ENCODE measurements around the gene MEGF6. TPM values are rescaled to one million over a fixed set of nuclear protein-coding genes. Genes with fewer than 3 reads are reported as not detected.
"Not testable (repeated sequence)": the region's sequence is repeated elsewhere in the genome, so short reads cannot be mapped to it uniquely, and the experiment has no call there.

The MEGF6 gene
- total RNA-seq, 2 experiments from 2014 or later, result 2.6 to 4.5 TPM

DNA sequence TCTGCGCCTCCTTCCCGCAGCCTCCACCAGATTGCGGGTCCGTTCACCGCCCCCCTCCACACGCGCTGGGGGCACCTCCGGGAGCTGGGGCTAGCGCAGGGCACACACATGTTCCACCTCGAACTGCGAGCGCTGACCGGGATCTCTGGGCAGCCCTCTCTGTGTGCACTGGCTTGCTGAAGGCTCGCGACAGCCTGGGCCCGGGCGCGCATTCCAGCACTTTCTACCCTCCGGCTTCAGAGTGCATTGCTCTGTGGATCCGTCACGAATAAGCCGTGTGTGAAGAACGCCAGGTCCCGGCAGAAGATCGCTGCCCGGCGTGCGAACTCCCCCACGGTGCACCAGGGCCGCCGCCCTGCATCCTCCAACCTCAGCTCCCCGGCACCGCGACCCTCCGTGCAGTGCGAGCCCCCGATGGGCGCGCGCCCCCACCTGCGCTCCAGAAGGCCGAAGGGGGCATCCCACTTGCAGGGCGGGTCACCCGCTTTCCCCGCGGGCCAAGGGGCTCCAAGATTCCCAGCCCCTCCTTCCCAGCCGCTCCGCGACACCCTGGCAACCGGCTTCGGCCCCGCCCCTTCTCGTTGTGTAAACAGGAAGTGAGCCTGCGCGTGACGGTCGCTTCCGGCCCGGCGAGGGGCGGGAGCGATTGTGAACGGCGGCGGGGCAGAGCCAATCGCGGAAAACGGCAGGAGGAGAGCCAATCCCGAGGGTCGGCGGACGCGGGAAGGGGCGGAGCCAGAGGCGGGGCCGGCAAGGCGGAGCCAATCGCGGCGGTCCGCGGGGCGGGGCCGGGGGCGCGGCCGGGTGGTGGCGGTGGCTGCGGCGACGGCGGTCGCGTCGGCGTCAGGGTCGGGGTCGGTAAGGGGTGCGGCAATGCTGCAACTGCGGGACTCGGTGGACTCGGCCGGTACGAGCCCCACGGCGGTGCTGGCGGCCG is 13.2 kb upstream of the MEGF6 start, which contains the start of gene TPRG1L:
Gene TPRG1L (plus strand): TSS at position 816 of the 937 bp plus-strand sequence. CDS start 58 bp downstream, at position 874.
- H3K36me3 Mint-ChIP-seq (ENCODE audit: low read depth), result no peaks in the 10 kb centered on the region
- POLR2A ChIA-PET, result no interaction called here
- peaks cover 31% of the 10 kb centered on the region for H3K4me1 Mint-ChIP-seq
- ATAC-seq (peak; percentile 98), DNase-seq (peak; percentile 99)
- intact Hi-C loops (cut with DNase I, micrococcal nuclease), result loop anchor here (1.0 to 10.0 kb wide), 10 partner anchors 13 to 1100 kb away; partner anchors contain the start of genes WRAP73 (in 2 of the 2), C1orf174 (in 1 of the 2), CEP104 (in 1 of the 2) and DFFB (in 1 of the 2)
- H3K27ac Mint-ChIP-seq, result peak within 1 kb of the TSS; percentile 69
- H3K27me3 Mint-ChIP-seq, result no peaks in the 10 kb centered on the region
- CTCF ChIA-PET, result interaction anchor here (0.8 to 2.1 kb wide), 2 partner anchors 24 to 132 kb away, joined by 3 to 10 read pairs; no protein-coding TSS in a partner anchor
- no peaks in the 10 kb centered on the region for H3K9me3 Mint-ChIP-seq (ENCODE audit: low read depth)
- peak within 1 kb of the TSS; percentile 89 for H3K4me3 Mint-ChIP-seq

DNA sequence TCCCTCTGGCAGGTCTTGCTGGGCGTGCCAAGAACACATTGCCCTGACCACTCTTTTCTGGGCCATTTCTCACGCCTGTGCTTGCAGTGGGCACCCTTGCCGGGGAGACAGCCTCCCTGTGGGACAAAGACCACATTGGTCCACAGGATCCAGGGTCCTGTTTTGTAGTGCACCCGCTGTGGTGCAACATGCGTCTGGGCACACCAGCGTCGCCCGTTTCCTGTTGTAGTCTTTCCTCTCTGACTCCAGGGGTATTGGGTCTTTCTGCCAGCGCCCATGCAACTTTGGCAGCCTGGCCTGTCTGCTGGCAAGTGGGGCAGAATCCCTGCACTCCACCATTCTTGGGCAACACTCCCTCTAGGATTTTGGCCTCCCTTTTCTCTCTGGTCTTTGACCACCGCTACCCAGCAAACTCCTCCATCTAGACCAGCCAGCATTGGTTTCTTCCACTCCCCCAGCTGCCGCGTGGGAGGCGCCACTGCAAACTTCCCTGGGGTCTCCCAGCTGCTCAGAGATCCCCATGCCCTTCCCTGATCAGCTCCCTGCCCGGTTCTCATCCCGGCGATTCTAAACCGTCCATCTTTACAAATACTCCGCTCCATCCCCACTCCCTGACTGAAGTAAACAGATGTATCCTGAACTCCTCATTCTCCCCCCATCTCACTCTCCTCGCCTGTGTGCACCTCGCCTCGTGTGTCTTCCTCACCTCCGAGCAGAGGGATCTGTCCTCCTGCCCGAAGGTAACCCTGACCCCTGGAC is 12.3 kb upstream of the MEGF6 start:
- DNase-seq, result no peak
- intact Hi-C loops (cut with DNase I, micrococcal nuclease), result loop anchor here (1.0 to 10.0 kb wide), 10 partner anchors 12 to 1099 kb away; partner anchors contain the start of genes WRAP73 (in 2 of the 2), C1orf174 (in 1 of the 2), CEP104 (in 1 of the 2) and DFFB (in 1 of the 2)
- Mint-ChIP-seq H3K9me3 (ENCODE audit: low read depth) (no peaks in the 10 kb centered on the region), H3K4me3 (peak overlapping the region; percentile 89), H3K4me1 (peaks cover 36% of the 10 kb centered on the region), H3K27me3 (no peaks in the 10 kb centered on the region), H3K27ac (no peak overlapping the region), H3K36me3 (ENCODE audit: low read depth) (no peaks in the 10 kb centered on the region)
- ChIA-PET POLR2A (no interaction called here), CTCF (interaction anchor here (0.6 to 2.1 kb wide), 7 partner anchors 25 to 170 kb away, joined by 3 to 6 read pairs (median 3); no protein-coding TSS in a partner anchor)
- ATAC-seq, result no peak

DNA sequence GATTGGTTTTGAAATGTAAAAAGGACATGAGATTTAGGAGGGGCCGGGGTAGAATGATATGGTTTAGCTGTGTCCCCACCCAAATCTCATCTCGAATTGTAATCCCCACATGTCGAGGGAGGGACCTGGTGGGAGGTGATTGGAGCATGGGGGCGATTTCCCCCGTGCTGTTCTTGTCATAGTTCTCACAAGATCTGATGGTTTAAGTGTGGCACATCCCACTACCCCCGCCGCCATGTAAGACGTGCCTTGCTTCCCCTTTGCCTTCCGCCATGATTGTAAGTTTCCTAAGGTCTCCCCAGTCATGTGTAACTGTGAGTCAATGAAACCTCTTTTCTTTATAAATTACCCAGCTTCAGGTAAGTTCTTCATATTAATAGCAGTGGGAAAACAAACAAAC is 10.8 kb upstream of the MEGF6 start:
- H3K27ac Mint-ChIP-seq; H3K27me3 Mint-ChIP-seq; DNase-seq; H3K4me3 Mint-ChIP-seq; H3K36me3 Mint-ChIP-seq (ENCODE audit: low read depth); ATAC-seq; POLR2A ChIA-PET; H3K9me3 Mint-ChIP-seq (ENCODE audit: low read depth): not testable (repeated sequence)
- peaks cover 36% of the 10 kb centered on the region for H3K4me1 Mint-ChIP-seq
- intact Hi-C loops (cut with DNase I, micrococcal nuclease), result loop anchor here in 1 of 2 experiments (10.0 kb wide), 1 partner anchor 1097 kb away; the partner anchor contains the start of gene PANK4
- CTCF ChIA-PET, result interaction anchor here (1.1 to 2.1 kb wide), 5 partner anchors 26 to 104 kb away, joined by 3 to 5 read pairs (median 3); no protein-coding TSS in a partner anchor

DNA sequence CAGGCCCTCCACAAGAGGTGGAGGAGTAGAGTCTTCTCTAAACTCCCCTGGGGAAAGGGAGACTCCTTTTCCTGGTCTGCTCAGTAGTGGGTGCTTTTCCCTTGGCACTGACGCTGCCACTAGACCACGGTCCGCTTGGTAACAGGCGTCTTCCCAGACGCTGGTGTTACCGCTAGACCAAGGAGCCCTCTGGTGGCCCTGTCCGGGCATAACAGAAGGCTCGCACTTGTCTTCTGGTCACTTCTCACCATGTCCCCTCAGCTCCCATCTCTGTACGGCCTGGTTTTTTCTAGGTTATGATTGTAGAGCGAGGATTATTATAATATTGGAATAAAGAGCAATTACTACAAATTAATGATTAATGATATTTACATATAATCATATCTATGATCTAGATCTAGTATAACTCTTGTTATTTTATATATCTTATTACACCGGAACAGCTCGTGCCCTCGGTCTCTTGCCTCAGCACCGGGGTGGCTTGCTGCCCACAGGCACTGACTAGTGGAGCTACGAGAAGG is 9.9 kb upstream of the MEGF6 start:
- H3K27me3 Mint-ChIP-seq; H3K27ac Mint-ChIP-seq; H3K4me3 Mint-ChIP-seq; H3K9me3 Mint-ChIP-seq (ENCODE audit: low read depth); POLR2A ChIA-PET; ATAC-seq; H3K36me3 Mint-ChIP-seq (ENCODE audit: low read depth): not testable (repeated sequence)
- H3K4me1 Mint-ChIP-seq, result peaks cover 36% of the 10 kb centered on the region
- peak; percentile 34 for DNase-seq
- CTCF ChIA-PET, result interaction anchor here (0.9 to 3.6 kb wide), 7 partner anchors 46 to 168 kb away, joined by 3 to 32 read pairs (median 3); partner anchors contain the start of gene ARHGEF16
- intact Hi-C loops (cut with DNase I, micrococcal nuclease), result loop anchor here in 1 of 2 experiments (10.0 kb wide), 1 partner anchor 1096 kb away; the partner anchor contains the start of gene PANK4

DNA sequence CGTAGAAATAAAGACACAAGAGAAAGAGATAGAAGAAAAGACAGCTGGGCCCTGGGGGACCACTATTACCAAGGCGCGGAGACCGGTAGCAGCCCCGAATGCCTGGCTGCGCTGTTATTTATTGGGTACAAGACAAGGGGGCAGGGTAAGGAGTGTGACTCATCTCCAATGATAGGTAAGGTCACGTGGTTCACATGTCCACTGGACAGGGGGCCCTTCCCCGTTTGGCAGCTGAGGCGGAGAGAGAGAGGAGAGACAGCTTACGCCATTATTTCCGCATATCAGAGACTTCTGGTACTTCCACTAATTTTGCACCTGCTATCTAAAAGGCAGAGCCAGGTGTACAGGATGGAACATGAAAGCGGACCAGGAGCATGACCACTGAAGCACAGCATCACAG is 9.4 kb upstream of the MEGF6 start:
- Mint-ChIP-seq H3K4me1 (peaks cover 33% of the 10 kb centered on the region), H3K9me3 (ENCODE audit: low read depth) (no peaks in the 10 kb centered on the region), H3K36me3 (ENCODE audit: low read depth) (no peaks in the 10 kb centered on the region), H3K4me3 (no peak overlapping the region), H3K27me3 (no peaks in the 10 kb centered on the region), H3K27ac (no peak overlapping the region)
- intact Hi-C loops (cut with DNase I, micrococcal nuclease), result loop anchor here in 1 of 2 experiments (1.0 to 10.0 kb wide), 2 partner anchors 104 to 1096 kb away; partner anchors contain the start of gene PANK4
- POLR2A ChIA-PET, result no interaction called here
- no peak for ATAC-seq
- no peak for DNase-seq
- CTCF ChIA-PET, result interaction anchor here (1.0 to 3.6 kb wide), 7 partner anchors 16 to 167 kb away, joined by 3 to 32 read pairs (median 5); partner anchors contain the start of genes ARHGEF16 and WRAP73

DNA sequence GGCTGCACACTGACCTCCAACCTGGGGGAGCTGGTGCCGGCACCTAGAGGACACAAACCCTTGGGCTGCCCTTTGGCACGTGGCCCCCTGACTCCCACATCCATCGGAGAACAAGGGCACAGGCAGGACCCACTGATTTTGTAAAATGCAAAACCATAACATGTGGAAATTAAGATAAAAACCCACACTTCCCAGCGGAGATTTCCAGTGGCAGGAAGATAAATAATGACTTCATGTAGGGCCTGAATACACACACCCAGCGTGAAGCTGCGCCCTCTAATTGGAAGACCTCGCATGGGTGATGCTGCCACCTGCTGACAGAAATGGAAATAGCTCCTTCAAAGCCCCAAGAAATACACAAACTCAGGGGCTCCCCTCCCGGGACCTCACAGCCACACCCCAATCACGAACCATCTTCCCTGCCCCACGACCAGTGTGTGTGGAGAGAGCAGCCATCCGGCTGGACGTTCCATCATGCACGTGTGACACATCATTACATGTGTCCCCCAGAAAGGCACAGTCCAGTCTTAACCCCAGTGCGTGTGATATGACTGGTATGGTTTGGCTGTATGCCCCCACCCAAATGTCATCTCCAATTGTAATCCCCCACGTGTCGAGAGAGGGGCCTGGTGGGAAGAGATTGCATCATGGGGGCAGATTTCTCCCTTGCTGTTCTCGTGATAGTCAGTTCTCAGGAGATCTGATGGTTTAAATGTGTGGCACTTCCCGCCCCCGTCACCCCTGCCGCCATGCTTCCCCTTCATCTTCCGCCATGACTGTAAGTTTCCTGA is 7.8 kb upstream of the MEGF6 start:
- ChIA-PET POLR2A (no interaction called here), CTCF (interaction anchor here (0.6 to 3.6 kb wide), 18 partner anchors 10 to 1484 kb away, joined by 3 to 32 read pairs (median 4); partner anchors contain the start of genes ARHGEF16 and WRAP73)
- Mint-ChIP-seq H3K4me3 (peak overlapping the region; percentile 22), H3K36me3 (ENCODE audit: low read depth) (no peaks in the 10 kb centered on the region), H3K27me3 (no peaks in the 10 kb centered on the region), H3K9me3 (ENCODE audit: low read depth) (no peaks in the 10 kb centered on the region), H3K4me1 (peaks cover 29% of the 10 kb centered on the region), H3K27ac (no peak overlapping the region)
- intact Hi-C loops (cut with DNase I, micrococcal nuclease), result loop anchor here (1.0 to 2.0 kb wide), 4 partner anchors 54 to 166 kb away; no protein-coding TSS in a partner anchor
- DNase-seq (peak; percentile 85), ATAC-seq (peak; percentile 92)

DNA sequence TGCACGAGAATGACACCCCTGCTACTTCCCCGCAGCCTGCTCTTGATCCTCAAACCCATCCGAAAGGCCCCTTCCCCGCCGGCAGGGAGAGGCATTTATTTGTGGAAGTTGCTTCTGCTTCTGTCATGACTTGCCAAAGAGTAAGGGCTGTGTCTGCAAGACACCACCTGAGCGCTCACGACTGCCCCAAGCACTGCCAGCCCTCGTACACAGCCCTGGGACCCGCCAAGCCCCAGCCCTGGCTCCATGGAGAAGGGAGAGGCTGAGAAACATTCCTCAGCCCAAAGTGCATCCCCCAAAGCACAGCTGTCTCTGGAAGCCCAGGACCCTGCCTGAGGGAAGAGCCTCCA is 7.2 kb upstream of the MEGF6 start:
- POLR2A ChIA-PET, result no interaction called here
- Mint-ChIP-seq H3K27ac (no peak overlapping the region), H3K27me3 (peaks cover 2% of the 10 kb centered on the region), H3K9me3 (ENCODE audit: low read depth) (no peaks in the 10 kb centered on the region), H3K4me1 (peaks cover 23% of the 10 kb centered on the region), H3K4me3 (no peak overlapping the region), H3K36me3 (ENCODE audit: low read depth) (no peaks in the 10 kb centered on the region)
- intact Hi-C loops (cut with DNase I, micrococcal nuclease), result loop anchor here in 1 of 2 experiments (2.0 kb wide), 1 partner anchor 166 kb away; no protein-coding TSS in a partner anchor
- ATAC-seq, result no peak
- CTCF ChIA-PET, result interaction anchor here (0.6 to 3.6 kb wide), 15 partner anchors 10 to 167 kb away, joined by 3 to 32 read pairs (median 4); partner anchors contain the start of genes ARHGEF16 and WRAP73
- no peak for DNase-seq

DNA sequence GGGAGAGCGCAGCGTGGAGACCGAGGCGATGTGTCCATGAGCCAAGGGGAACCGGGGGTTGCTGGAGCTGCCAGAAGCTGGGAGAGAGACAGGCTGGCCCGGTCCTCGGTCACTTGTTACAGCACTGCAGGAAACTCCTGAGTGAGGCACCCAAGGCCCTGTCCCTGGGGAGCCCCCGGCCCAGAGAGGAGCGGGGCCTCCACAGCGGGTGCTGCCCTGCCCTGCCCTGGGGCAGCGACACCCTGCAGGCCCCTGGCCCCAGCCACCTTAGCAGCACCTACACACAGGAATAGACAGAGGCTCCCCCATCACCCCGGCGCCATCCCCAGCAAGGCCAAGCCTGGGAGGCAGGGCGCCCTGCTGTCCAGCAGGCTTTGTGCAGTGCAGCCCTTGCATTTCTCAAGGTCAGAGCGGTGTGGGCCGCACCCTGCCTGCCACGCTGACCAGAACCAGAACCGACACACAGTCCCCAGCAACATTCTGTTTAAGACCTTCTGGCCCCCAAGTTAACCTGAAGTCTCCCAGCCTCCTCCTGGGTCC is 6.6 kb upstream of the MEGF6 start:
- intact Hi-C loops (cut with DNase I, micrococcal nuclease), result loop anchor here in 1 of 2 experiments (2.0 kb wide), 1 partner anchor 165 kb away; no protein-coding TSS in a partner anchor
- Mint-ChIP-seq H3K27me3 (peaks cover 2% of the 10 kb centered on the region), H3K27ac (no peak overlapping the region), H3K4me3 (no peak overlapping the region), H3K36me3 (ENCODE audit: low read depth) (no peaks in the 10 kb centered on the region), H3K9me3 (ENCODE audit: low read depth) (no peaks in the 10 kb centered on the region), H3K4me1 (peaks cover 17% of the 10 kb centered on the region)
- no peak for ATAC-seq
- DNase-seq, result no peak
- ChIA-PET POLR2A (no interaction called here), CTCF (interaction anchor here (1.0 kb wide), 1 partner anchor 19 kb away, joined by 3 read pairs; no protein-coding TSS in a partner anchor)

DNA sequence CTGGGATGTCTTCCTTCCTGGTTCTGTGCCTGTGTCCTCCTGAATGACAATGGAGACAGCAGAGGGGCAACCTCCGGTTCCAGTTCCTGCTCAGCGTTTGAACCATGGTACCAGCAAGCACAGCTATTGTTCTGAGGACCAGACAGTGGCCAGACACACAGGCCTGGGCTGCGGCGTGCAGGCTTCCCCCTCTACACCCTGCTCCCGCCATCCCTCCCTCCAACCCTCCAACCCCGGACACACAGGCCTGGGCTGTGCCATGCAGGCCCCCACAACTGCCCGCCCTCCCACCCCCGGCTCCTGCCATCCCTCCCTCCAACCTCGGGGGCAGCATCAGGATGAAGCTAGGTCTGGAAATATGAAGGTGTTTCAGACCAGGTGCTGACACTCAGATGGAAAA is 5.6 kb upstream of the MEGF6 start:
- H3K9me3 Mint-ChIP-seq (ENCODE audit: low read depth), result no peaks in the 10 kb centered on the region
- ChIA-PET CTCF (no interaction called here), POLR2A (no interaction called here)
- H3K4me3 Mint-ChIP-seq, result no peak overlapping the region
- DNase-seq (no peak), ATAC-seq (no peak)
- H3K36me3 Mint-ChIP-seq (ENCODE audit: low read depth), result no peaks in the 10 kb centered on the region
- peaks cover 6% of the 10 kb centered on the region for H3K27me3 Mint-ChIP-seq
- H3K27ac Mint-ChIP-seq, result no peak overlapping the region
- H3K4me1 Mint-ChIP-seq, result peaks cover 15% of the 10 kb centered on the region
- intact Hi-C loops (cut with DNase I, micrococcal nuclease), result no loop called here

All from activated CD4-positive, alpha-beta T cell treated with anti-CD3 and anti-CD28 coated beads for 36 hours (primary cell).